ENCODE results near the gene AXDND1. TPM values are rescaled to one million over a fixed set of nuclear protein-coding genes. Genes with fewer than 3 reads are reported as not detected.

Gene AXDND1
- polyA plus RNA-seq, 2 donors: not detected

DNA sequence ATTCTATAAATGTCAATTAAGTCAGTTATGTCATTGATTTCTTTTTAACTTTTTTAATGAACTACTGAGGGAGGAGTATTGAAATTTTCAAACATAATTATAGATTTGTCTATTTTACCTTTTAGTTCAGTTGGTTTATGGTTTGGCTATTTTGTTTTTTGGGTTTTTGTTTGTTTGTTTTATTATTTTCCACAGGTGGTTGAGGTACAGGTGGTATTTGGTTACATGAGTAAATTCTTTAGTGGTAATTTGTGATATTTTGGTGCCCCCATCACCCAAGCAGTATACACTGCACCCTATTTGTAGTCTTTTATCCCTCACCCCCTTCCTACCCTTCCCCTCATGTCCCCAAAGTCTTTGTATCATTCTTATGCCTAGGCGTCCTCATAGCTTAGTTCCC, 235.3 kb downstream of the AXDND1 start:
- Histone ChIP-seq H3K4me3 (ENCODE audit: low read depth in 1 of 2, low read length in 2 of 2) (no peak overlapping the region), H3K27ac (ENCODE audit: low read depth in 2 of 2, low read length in 1 of 2) (no peak overlapping the region), H3K27me3 (ENCODE audit: control insufficient read depth in 1 of 2, insufficient read depth in 2 of 2, low read length in 2 of 2) (no peaks in the 10 kb centered on the region), H3K36me3 (ENCODE audit: control insufficient read depth in 2 of 2, insufficient read depth in 2 of 2, low read length in 1 of 2) (no peaks in the 10 kb centered on the region), H3K4me1 (ENCODE audit: control insufficient read depth in 2 of 2, insufficient read depth in 2 of 2, low read length in 1 of 2) (no peaks in the 10 kb centered on the region), H3K9me3 (ENCODE audit: control insufficient read depth in 2 of 2, insufficient read depth in 1 of 2, low read depth in 1 of 2, low read length in 1 of 2) (no peaks in the 10 kb centered on the region)
- WGBS, 2 donors: 77 to 90% methylated on average over 1 of the region's 1 CpG

Other genes with a start within 250 kb of the AXDND1 start
- 1 to 10 TPM; 1.1 to 1.6 TPM for gene ABL2, start 136.3 kb upstream of the AXDND1 start, polyA plus RNA-seq
- 1 to 10 TPM in 1 of 2 donors, under 1 TPM in 1; 0.84 to 1.5 TPM for gene SOAT1, start 72.2 kb upstream of the AXDND1 start, polyA plus RNA-seq
- not detected for gene NPHS2, start 210.0 kb downstream of the AXDND1 start, polyA plus RNA-seq
- gene TDRD5, start 225.9 kb downstream of the AXDND1 start, polyA plus RNA-seq: under 1 TPM; 0.48 to 0.71 TPM